ENCODE data around the gene ARID1B. TPM values are rescaled to one million over a fixed set of nuclear protein-coding genes. Genes with fewer than 3 reads are reported as not detected.

The ARID1B gene
- total RNA-seq, 1 experiment from 2014 or later = 42.8 TPM

DNA sequence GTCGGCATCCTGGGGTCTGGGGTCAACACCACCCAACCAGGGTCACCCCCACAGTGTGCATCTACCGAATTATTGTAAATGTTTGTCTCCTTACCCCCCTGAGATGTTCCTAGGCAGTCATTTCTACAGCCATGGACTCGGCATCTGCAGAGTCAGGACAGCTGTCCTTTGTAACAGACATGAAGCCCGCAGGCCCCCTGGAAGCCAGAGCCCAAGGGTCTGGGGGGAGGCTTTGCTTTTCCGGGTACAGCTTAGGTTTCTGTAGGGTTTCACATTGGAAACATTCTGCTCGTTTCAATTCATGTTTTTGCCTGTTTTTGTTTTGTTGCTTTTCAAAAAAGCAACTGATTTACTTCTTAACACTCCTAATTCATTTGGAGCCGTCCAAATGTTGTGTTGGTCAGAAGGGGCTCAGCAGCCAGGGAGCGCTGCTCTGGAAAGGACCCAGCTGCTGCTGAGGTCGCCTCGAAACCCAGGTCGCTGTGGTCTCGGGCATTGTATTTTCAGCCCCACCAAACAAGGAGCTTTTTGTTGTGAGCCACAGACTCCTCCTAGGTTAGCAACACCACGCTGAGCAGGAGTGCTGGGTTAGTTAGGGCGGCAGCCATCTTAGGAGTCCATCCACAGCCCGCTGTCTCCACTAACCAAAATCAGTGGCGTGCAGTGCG is 385.7 kb downstream of the ARID1B start:
- DNase-seq = no peak
- Histone ChIP-seq H3K4me1 (replicated peaks; ENCODE audit: insufficient read depth) (no peaks in the 10 kb centered on the region), H3K9me3 (ENCODE audit: insufficient read depth, low read depth) (no peaks in the 10 kb centered on the region), H3K27ac (no peak overlapping the region), H3K4me3 (no peak overlapping the region), H3F3A (ENCODE audit: insufficient read depth, low read depth) (no peaks in the 10 kb centered on the region), H2AFZ (no peak overlapping the region), H3K27me3 (ENCODE audit: insufficient read depth, low read depth) (no peaks in the 10 kb centered on the region), H3K79me2 (ENCODE audit: low read depth) (no peaks in the 10 kb centered on the region), H3K36me3 (ENCODE audit: low read depth) (no peaks in the 10 kb centered on the region), H3K9me2 (ENCODE audit: insufficient read depth) (no peaks in the 10 kb centered on the region), H4K20me1 (ENCODE audit: insufficient read depth) (no peaks in the 10 kb centered on the region), H3K4me2 (no peak overlapping the region)
- POLR2A ChIA-PET (ENCODE audit: unreplicated experiment) = no interaction called here
- no TSS peak for BruUV-seq (replicated peaks)
- intact Hi-C loops (cut with micrococcal nuclease; ENCODE audit: unreplicated experiment) = no loop called here
- CTCF ChIA-PET = no interaction called here
- TF ChIP-seq, protein P1, sequence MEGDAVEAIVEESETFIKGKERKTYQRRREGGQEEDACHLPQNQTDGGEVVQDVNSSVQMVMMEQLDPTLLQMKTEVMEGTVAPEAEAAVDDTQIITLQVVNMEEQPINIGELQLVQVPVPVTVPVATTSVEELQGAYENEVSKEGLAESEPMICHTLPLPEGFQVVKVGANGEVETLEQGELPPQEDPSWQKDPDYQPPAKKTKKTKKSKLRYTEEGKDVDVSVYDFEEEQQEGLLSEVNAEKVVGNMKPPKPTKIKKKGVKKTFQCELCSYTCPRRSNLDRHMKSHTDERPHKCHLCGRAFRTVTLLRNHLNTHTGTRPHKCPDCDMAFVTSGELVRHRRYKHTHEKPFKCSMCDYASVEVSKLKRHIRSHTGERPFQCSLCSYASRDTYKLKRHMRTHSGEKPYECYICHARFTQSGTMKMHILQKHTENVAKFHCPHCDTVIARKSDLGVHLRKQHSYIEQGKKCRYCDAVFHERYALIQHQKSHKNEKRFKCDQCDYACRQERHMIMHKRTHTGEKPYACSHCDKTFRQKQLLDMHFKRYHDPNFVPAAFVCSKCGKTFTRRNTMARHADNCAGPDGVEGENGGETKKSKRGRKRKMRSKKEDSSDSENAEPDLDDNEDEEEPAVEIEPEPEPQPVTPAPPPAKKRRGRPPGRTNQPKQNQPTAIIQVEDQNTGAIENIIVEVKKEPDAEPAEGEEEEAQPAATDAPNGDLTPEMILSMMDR (conservative IDR thresholded peaks at IDR 0.05) = no peak
- no peak for TF ChIP-seq EZH2 (IDR thresholded peaks at IDR 0.05; ENCODE audit: low read depth)

DNA sequence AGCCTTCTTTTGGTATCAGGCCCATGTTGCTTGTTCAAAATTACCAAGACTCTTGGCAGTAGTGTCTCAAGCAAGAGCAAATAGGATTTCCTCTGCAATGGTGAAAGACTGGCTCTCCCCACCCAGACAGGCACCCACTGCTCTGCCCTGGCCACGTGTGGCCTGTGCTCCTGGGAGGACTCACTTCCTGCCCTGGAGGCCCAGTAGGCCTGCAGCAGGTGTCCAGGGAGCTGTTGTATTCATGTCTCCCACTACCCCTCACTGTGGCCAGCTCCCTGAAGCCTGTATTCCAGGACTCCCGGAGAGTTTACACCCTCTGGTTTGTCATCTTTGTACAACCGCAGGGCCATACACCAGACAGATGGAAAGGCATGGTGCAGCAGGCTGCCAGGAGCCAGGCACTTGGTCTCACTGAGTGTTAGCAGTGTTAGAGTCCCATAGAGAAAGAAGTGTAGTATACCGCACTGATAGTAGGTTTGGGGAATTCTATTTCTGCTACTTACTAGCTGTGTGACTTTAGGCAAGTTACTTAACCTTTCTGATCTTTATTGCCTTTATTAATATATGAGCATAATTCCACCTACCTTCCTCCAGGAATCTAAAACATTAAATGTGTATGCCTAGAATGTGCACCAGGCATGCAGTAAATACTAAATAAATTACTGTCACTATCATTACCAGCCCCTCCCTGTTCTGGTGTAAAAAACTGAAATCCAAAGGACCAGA is 386.4 kb downstream of the ARID1B start:
- Histone ChIP-seq H3K27me3 (ENCODE audit: insufficient read depth, low read depth) (no peaks in the 10 kb centered on the region), H3K9me2 (ENCODE audit: insufficient read depth) (no peaks in the 10 kb centered on the region), H3K4me1 (replicated peaks; ENCODE audit: insufficient read depth) (no peaks in the 10 kb centered on the region), H4K20me1 (ENCODE audit: insufficient read depth) (no peaks in the 10 kb centered on the region), H3K4me2 (no peak overlapping the region), H3K79me2 (ENCODE audit: low read depth) (no peaks in the 10 kb centered on the region), H3K9me3 (ENCODE audit: insufficient read depth, low read depth) (no peaks in the 10 kb centered on the region), H2AFZ (no peak overlapping the region), H3F3A (ENCODE audit: insufficient read depth, low read depth) (no peaks in the 10 kb centered on the region), H3K27ac (no peak overlapping the region), H3K4me3 (no peak overlapping the region), H3K36me3 (ENCODE audit: low read depth) (no peaks in the 10 kb centered on the region)
- intact Hi-C loops (cut with micrococcal nuclease; ENCODE audit: unreplicated experiment) = no loop called here
- TF ChIP-seq EZH2 (IDR thresholded peaks at IDR 0.05; ENCODE audit: low read depth) = no peak
- TF ChIP-seq, protein P1 (conservative IDR thresholded peaks at IDR 0.05) = no peak
- no TSS peak for BruUV-seq (replicated peaks)
- ChIA-PET CTCF (no interaction called here), POLR2A (ENCODE audit: unreplicated experiment) (no interaction called here)
- DNase-seq = no peak

DNA sequence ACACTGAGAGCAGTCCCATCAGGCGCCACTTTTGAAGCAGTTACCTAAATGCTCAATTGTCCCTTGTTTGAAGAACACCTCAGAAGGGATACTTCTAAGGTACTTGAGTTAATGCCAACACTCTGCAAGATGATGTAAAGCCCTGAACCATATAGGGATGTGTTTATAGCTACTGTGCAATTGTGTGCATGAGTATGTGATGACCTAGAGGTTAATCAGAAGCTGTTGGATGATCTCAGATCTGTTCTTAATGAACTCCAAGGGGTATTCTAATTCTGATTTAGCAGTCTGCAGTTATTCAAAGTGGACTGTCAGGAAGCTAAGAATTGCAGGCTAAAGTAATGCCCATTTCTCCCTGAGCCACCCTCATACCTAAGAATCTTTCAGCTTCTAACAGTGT is 387.8 kb downstream of the ARID1B start:
- Histone ChIP-seq H3K9me2 (ENCODE audit: insufficient read depth) (no peaks in the 10 kb centered on the region), H3K36me3 (ENCODE audit: low read depth) (no peaks in the 10 kb centered on the region), H3F3A (ENCODE audit: insufficient read depth, low read depth) (no peaks in the 10 kb centered on the region), H3K4me2 (no peak overlapping the region), H2AFZ (no peak overlapping the region), H3K79me2 (ENCODE audit: low read depth) (no peaks in the 10 kb centered on the region), H3K9me3 (ENCODE audit: insufficient read depth, low read depth) (no peaks in the 10 kb centered on the region), H3K27me3 (ENCODE audit: insufficient read depth, low read depth) (no peaks in the 10 kb centered on the region), H3K4me3 (no peak overlapping the region), H4K20me1 (ENCODE audit: insufficient read depth) (no peaks in the 10 kb centered on the region), H3K27ac (no peak overlapping the region), H3K4me1 (replicated peaks; ENCODE audit: insufficient read depth) (no peaks in the 10 kb centered on the region)
- BruUV-seq (replicated peaks) = no TSS peak
- DNase-seq = no peak
- intact Hi-C loops (cut with micrococcal nuclease; ENCODE audit: unreplicated experiment) = no loop called here
- TF ChIP-seq, protein P1 (conservative IDR thresholded peaks at IDR 0.05) = no peak
- TF ChIP-seq EZH2 (IDR thresholded peaks at IDR 0.05; ENCODE audit: low read depth) = no peak
- ChIA-PET CTCF (no interaction called here), POLR2A (ENCODE audit: unreplicated experiment) (no interaction called here)

Measured in PC-9 (cell line).